Ishikawa (cell line): ENCODE data around the gene TSPYL4.

Experiments
- CEBPB ChIP-seq: IDR thresholded peaks from 2 replicates; pipeline ENCODE4 v1.6.1; 2012
- CREB1 ChIP-seq: IDR thresholded peaks from 2 replicates; pipeline ENCODE4 v1.6.1; 2012; ENCODE audit warnings: low read depth
- EGR1 ChIP-seq: IDR thresholded peaks from 2 replicates; pipeline ENCODE4 v1.6.1; 2012
- EP300 ChIP-seq: IDR thresholded peaks from 2 replicates; pipeline ENCODE4 v1.6.1; 2012; ENCODE audit warnings: borderline replicate concordance
- FOXM1 ChIP-seq: IDR thresholded peaks from 2 replicates; pipeline ENCODE4 v1.6.1; 2012; ENCODE audit warnings: low read depth, borderline replicate concordance
- NFIC ChIP-seq: IDR thresholded peaks from 2 replicates; pipeline ENCODE4 v1.6.1; 2012
- RAD21 ChIP-seq: IDR thresholded peaks from 2 replicates; pipeline ENCODE4 v1.6.1; 2012; ENCODE audit warnings: low read depth
- TAF1 ChIP-seq: IDR thresholded peaks from 2 replicates; pipeline ENCODE4 v1.6.1; 2012; ENCODE audit warnings: low read depth, mild to moderate bottlenecking
- TCF12 ChIP-seq: IDR thresholded peaks from 2 replicates; pipeline ENCODE4 v1.6.1; 2012; ENCODE audit warnings: low read depth
- TEAD4 ChIP-seq: IDR thresholded peaks from 2 replicates; pipeline ENCODE4 v1.6.1; 2012
- YY1 ChIP-seq: IDR thresholded peaks from 2 replicates; pipeline ENCODE4 v1.6.1; 2012; ENCODE audit warnings: low read depth
- ZBTB7A ChIP-seq: IDR thresholded peaks from 2 replicates; pipeline ENCODE4 v1.6.1; 2012; ENCODE audit warnings: low read depth
- TF ChIP-seq, protein P1 (sequence below): IDR thresholded peaks from 2 replicates; pipeline ENCODE4 v1.6.1; 2012
- TF ChIP-seq, protein P2 (sequence below): IDR thresholded peaks from 2 replicates; pipeline ENCODE4 v1.6.1; 2012; ENCODE audit warnings: low read depth, mild to moderate bottlenecking
- TF ChIP-seq, protein P3 (sequence below): IDR thresholded peaks from 2 replicates; pipeline ENCODE4 v1.6.1; 2012

The TSPYL4 gene

DNA sequence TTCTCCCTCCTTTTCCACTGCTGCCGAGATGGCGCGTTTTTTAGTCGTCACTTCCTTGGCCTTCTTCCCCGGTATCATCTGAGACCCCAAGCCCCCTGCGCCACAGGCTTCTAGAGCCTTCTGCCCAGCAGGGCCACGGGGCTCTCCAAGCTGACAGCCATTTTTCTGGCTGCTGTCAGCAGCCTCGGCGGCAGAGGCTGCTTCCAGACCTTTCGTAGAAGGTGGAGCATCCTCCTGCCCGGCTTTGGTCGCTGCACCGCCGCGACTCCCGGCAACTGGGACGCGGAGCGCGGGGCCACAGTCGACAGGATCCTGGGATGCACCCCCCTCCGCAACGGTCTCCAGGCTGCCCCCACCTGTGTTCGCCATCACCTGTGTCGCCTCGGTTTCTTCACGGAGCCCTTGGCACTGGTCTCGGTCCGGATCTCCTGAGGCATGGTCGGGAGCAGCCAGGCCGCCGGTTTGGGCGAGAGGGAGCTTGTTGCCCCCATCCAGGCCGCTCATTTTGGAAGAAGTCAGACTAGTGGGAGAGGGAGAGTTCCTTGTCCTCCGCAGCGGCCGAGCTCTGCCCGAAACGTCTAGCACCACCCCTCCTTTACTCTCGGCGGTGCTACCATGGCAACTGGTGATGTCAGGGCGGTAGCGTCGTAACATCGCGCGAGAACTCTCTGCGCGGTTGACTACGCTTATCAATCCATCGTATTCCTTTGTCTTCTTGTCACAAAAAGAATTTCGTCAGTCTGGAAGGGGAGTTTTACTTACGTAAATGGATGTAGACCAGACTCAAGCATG, at the start of gene TSPYL4:
TSS of gene TSPYL4 (minus strand) at position 571 of the 792 bp plus-strand sequence. CDS start at position 504, 67 bp downstream.
- TF ChIP-seq TEAD4 (no peak), EP300 (0 out of 2 replicates have a peak, but pooled peaks have one; percentile 15), YY1 (peak; percentile 61; the same call in 1 of the 2 replicates), CREB1 (peak; percentile 82)
- TF ChIP-seq, protein P1, sequence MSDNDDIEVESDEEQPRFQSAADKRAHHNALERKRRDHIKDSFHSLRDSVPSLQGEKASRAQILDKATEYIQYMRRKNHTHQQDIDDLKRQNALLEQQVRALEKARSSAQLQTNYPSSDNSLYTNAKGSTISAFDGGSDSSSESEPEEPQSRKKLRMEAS: peak; percentile 40; the same call in 1 of the 2 replicates

DNA sequence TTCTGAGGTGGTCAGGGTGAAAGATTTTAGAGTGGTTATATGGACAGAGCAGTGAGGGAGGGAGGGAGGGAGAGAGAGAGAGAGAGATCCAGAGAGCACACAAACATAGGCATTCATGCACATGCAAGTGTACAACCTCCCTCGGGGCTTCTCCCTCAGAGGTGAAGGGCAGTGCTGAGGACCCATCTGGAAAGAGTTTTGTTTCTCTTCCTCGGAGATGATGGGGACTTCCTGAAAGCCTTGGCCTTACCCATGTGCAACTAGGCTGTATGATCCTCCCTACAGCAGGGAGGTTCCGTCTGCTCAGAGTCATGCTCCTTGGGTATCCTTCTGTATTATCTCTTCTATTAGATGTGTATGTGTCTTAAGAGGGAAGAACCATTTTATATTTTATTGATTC, 47.2 kb upstream of the TSPYL4 start:
- TF ChIP-seq TCF12: no peak
- TF ChIP-seq TEAD4: no peak
- TF ChIP-seq, protein P2, sequence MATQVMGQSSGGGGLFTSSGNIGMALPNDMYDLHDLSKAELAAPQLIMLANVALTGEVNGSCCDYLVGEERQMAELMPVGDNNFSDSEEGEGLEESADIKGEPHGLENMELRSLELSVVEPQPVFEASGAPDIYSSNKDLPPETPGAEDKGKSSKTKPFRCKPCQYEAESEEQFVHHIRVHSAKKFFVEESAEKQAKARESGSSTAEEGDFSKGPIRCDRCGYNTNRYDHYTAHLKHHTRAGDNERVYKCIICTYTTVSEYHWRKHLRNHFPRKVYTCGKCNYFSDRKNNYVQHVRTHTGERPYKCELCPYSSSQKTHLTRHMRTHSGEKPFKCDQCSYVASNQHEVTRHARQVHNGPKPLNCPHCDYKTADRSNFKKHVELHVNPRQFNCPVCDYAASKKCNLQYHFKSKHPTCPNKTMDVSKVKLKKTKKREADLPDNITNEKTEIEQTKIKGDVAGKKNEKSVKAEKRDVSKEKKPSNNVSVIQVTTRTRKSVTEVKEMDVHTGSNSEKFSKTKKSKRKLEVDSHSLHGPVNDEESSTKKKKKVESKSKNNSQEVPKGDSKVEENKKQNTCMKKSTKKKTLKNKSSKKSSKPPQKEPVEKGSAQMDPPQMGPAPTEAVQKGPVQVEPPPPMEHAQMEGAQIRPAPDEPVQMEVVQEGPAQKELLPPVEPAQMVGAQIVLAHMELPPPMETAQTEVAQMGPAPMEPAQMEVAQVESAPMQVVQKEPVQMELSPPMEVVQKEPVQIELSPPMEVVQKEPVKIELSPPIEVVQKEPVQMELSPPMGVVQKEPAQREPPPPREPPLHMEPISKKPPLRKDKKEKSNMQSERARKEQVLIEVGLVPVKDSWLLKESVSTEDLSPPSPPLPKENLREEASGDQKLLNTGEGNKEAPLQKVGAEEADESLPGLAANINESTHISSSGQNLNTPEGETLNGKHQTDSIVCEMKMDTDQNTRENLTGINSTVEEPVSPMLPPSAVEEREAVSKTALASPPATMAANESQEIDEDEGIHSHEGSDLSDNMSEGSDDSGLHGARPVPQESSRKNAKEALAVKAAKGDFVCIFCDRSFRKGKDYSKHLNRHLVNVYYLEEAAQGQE: no peak
- TF ChIP-seq RAD21: no peak
- no peak for TF ChIP-seq NFIC
- TF ChIP-seq, protein P1: no peak
- no peak for TF ChIP-seq FOXM1
- no peak for TF ChIP-seq YY1
- no peak for TF ChIP-seq EP300

DNA sequence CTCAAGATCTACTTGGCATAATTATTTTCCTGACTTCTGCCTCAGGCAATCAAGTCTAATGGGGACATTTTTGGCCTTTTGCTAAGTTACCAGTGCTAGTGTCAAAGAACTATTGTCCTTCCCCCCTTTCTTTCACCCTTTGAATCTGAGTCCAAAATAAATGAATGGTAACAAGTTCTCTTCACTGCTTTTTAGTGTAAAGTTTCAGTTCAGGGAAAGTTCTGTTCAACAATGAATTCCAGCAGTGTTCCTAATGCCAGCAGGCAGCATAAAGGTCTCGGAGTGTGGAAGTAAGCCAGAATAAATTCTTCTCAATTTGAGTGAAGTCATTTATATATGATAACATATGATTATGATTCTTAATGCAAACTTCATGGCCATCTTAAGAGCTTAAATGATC, 46.7 kb upstream of the TSPYL4 start:
- TF ChIP-seq, protein P3, sequence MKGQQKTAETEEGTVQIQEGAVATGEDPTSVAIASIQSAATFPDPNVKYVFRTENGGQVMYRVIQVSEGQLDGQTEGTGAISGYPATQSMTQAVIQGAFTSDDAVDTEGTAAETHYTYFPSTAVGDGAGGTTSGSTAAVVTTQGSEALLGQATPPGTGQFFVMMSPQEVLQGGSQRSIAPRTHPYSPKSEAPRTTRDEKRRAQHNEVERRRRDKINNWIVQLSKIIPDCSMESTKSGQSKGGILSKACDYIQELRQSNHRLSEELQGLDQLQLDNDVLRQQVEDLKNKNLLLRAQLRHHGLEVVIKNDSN: no peak
- no peak for TF ChIP-seq CEBPB
- TF ChIP-seq, protein P1: no peak
- TF ChIP-seq FOXM1: no peak
- TF ChIP-seq NFIC: no peak
- TF ChIP-seq TCF12: no peak
- no peak for TF ChIP-seq RAD21
- TF ChIP-seq CREB1: no peak
- TF ChIP-seq TAF1: no peak
- TF ChIP-seq, protein P2: no peak
- TF ChIP-seq TEAD4: no peak
- TF ChIP-seq YY1: no peak
- no peak for TF ChIP-seq EP300
- TF ChIP-seq ZBTB7A: no peak
- no peak for TF ChIP-seq EGR1

DNA sequence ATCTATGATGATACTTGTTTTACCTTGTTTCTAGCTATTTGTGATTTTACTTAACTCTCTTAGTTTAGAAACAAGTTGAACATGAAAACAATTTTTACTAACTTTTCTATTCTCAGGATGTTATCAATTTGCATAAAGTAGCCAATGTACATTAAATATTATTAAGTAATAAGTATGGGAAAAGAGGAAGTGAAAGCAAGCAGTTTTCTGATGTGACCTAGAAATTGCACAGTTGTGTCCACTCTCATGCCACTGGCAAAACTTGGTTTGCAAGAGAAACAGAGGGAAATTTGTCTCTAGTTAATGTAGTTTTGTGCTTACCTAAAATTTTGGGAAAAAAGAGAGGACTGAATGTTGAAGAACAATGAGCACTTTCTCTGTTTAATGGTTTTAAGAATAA, 45.1 kb upstream of the TSPYL4 start:
- TF ChIP-seq RAD21 (no peak), FOXM1 (no peak), ZBTB7A (no peak), TCF12 (no peak), CEBPB (no peak), TEAD4 (no peak), NFIC (no peak), TAF1 (no peak), CREB1 (no peak)
- TF ChIP-seq, protein P3: no peak
- TF ChIP-seq, protein P1: no peak

DNA sequence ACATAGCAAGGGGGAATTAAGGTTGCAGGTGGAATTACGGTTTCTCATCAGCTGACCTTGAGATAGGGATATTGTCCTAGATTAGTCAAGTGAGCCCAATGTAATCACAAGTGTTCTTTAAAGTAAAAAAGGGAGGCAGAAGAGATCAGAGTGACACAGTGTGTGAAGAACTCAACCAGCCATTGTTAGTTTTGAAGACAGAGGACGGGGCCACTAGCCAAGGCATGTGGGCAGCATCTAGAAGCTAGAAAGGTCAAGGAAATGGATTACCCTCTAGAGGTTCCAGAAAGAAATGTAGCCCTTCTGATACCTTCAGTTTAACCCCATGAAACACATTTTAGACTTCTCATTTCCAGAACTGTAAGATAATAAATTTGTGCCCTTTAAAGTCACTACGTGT, 44.4 kb upstream of the TSPYL4 start:
- TF ChIP-seq CEBPB (no peak), TAF1 (no peak), CREB1 (no peak), YY1 (no peak)
- TF ChIP-seq, protein P1: no peak
